ENCODE measurements around the gene PTPN20.

The PTPN20 gene

GRCh38 chr10:47029181-47030009 lies 118.2 kb downstream of the PTPN20 start:
- TF ChIP-seq ZBTB7A (IDR thresholded peaks at IDR 0.05; ENCODE audit: low read depth) (no peak), EGR1 (IDR thresholded peaks at IDR 0.05) (no peak), TEAD4 (IDR thresholded peaks at IDR 0.05) (no peak), CEBPB (IDR thresholded peaks at IDR 0.05) (no peak), TAF1 (IDR thresholded peaks at IDR 0.05; ENCODE audit: low read depth) (no peak), EP300 (IDR thresholded peaks at IDR 0.05; ENCODE audit: borderline replicate concordance) (no peak), YY1 (IDR thresholded peaks at IDR 0.05; ENCODE audit: low read depth) (no peak), RAD21 (IDR thresholded peaks at IDR 0.05; ENCODE audit: low read depth) (no peak), TCF12 (IDR thresholded peaks at IDR 0.05; ENCODE audit: low read depth) (no peak), USF1 (IDR thresholded peaks at IDR 0.05) (no peak), NFIC (IDR thresholded peaks at IDR 0.05) (no peak), FOXM1 (IDR thresholded peaks at IDR 0.05; ENCODE audit: borderline replicate concordance, low read depth) (no peak), CREB1 (IDR thresholded peaks at IDR 0.05; ENCODE audit: low read depth) (no peak), MAX (IDR thresholded peaks at IDR 0.05) (no peak)
- TF ChIP-seq, protein P1, sequence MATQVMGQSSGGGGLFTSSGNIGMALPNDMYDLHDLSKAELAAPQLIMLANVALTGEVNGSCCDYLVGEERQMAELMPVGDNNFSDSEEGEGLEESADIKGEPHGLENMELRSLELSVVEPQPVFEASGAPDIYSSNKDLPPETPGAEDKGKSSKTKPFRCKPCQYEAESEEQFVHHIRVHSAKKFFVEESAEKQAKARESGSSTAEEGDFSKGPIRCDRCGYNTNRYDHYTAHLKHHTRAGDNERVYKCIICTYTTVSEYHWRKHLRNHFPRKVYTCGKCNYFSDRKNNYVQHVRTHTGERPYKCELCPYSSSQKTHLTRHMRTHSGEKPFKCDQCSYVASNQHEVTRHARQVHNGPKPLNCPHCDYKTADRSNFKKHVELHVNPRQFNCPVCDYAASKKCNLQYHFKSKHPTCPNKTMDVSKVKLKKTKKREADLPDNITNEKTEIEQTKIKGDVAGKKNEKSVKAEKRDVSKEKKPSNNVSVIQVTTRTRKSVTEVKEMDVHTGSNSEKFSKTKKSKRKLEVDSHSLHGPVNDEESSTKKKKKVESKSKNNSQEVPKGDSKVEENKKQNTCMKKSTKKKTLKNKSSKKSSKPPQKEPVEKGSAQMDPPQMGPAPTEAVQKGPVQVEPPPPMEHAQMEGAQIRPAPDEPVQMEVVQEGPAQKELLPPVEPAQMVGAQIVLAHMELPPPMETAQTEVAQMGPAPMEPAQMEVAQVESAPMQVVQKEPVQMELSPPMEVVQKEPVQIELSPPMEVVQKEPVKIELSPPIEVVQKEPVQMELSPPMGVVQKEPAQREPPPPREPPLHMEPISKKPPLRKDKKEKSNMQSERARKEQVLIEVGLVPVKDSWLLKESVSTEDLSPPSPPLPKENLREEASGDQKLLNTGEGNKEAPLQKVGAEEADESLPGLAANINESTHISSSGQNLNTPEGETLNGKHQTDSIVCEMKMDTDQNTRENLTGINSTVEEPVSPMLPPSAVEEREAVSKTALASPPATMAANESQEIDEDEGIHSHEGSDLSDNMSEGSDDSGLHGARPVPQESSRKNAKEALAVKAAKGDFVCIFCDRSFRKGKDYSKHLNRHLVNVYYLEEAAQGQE (IDR thresholded peaks at IDR 0.05; ENCODE audit: low read depth) = no peak

DNA sequence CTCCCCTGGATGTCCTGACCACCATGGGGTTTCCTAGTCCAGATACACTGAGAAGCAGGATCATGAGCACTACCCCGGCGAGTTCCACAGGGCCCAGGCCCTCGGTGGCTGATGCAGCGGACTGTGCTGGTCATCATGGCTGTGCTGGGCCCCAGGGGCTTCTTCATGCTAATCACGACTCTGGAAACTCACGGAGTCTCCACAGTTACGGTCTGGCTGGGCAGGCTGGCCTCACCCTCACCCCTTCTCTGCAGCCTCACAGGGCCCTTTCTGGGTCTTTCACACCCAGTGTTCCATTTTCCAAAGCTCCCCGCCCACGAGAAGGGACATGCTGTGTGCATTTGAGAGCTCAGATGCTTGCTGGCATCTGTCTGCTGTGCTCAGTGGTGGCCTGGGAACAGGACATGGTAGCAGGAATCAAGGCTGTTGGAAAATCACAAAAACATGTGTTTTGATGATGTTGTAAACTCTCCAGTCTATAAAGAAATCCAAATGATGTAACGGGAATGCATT lies 119.0 kb downstream of the PTPN20 start:
- TF ChIP-seq ZBTB7A (IDR thresholded peaks at IDR 0.05; ENCODE audit: low read depth) (no peak), FOXM1 (IDR thresholded peaks at IDR 0.05; ENCODE audit: borderline replicate concordance, low read depth) (no peak)
- TF ChIP-seq, protein P1 (IDR thresholded peaks at IDR 0.05; ENCODE audit: low read depth) = no peak

GRCh38 chr10:47031211-47031900 lies 120.1 kb downstream of the PTPN20 start:
- TF ChIP-seq TAF1 (IDR thresholded peaks at IDR 0.05; ENCODE audit: low read depth) (no peak), CEBPB (IDR thresholded peaks at IDR 0.05) (no peak), RAD21 (IDR thresholded peaks at IDR 0.05; ENCODE audit: low read depth) (no peak), YY1 (IDR thresholded peaks at IDR 0.05; ENCODE audit: low read depth) (no peak), FOXM1 (IDR thresholded peaks at IDR 0.05; ENCODE audit: borderline replicate concordance, low read depth) (no peak), NFIC (IDR thresholded peaks at IDR 0.05) (no peak), CREB1 (IDR thresholded peaks at IDR 0.05; ENCODE audit: low read depth) (no peak), EGR1 (IDR thresholded peaks at IDR 0.05) (no peak), EP300 (IDR thresholded peaks at IDR 0.05; ENCODE audit: borderline replicate concordance) (no peak), ZBTB7A (IDR thresholded peaks at IDR 0.05; ENCODE audit: low read depth) (no peak), MAX (IDR thresholded peaks at IDR 0.05) (no peak), TEAD4 (IDR thresholded peaks at IDR 0.05) (no peak), USF1 (IDR thresholded peaks at IDR 0.05) (no peak), TCF12 (IDR thresholded peaks at IDR 0.05; ENCODE audit: low read depth) (no peak)
- TF ChIP-seq, protein P1 (IDR thresholded peaks at IDR 0.05; ENCODE audit: low read depth) = no peak

Measured in Ishikawa (cell line).